ENCODE results near the gene CTSE. TPM values are rescaled to one million over a fixed set of nuclear protein-coding genes. Genes with fewer than 3 reads are reported as not detected.
A peak's percentile ranks its signal among the peaks of the same experiment; 100 is the strongest.

Gene CTSE
- total and polyA plus RNA-seq, 2 of the 13 experiments (the other 11 are each of a cell fraction or from before 2014, with no cell fraction given): 0.50 to 0.69 TPM

DNA sequence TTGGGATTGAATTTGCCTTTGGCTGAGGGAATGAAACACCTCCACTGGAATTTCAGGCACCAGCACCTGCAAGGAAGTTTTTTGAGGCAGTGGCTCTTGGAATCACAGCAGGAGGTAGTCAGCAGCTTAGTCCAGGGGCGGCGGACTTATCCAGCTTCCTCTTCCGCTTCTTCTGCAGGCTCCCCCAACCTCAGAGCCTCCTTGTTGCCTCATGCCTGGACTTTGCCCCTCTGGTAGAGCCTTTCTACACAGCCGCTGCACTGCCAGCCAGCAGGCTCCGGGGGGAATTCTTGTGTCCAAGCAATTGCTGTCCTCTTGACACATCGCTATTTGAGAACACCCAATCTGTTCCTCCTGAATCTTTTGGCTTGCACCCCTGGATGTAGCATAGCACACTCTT, 24.9 kb upstream of the CTSE start (continued):
- peak; percentile 63; the same call in 1 of the 2 replicates for TF ChIP-seq ARID4A (CRISPR knock-in tag; IDR thresholded peaks at IDR 0.05; ENCODE audit: borderline replicate concordance)
- 0 out of 2 replicates have a peak, but pooled peaks have one; percentile 34 for TF ChIP-seq ZNF513 (CRISPR knock-in tag; conservative IDR thresholded peaks at IDR 0.05)
- TF ChIP-seq ZNF10 (CRISPR knock-in tag; IDR thresholded peaks at IDR 0.05; ENCODE audit: borderline replicate concordance, low read depth): no peak
- TF ChIP-seq ELF1 (CRISPR knock-in tag; IDR thresholded peaks at IDR 0.05): peak; percentile 76
- peak; percentile 48 for TF ChIP-seq FOSL2 (CRISPR knock-in tag; IDR thresholded peaks at IDR 0.05)
- peak; percentile 23; the same call in 1 of the 2 replicates for TF ChIP-seq ZFP37 (CRISPR knock-in tag; IDR thresholded peaks at IDR 0.05; ENCODE audit: borderline replicate concordance)
- TF ChIP-seq ZBTB21 (CRISPR knock-in tag; IDR thresholded peaks at IDR 0.05): no peak
- no peak for TF ChIP-seq ZNF180 (CRISPR knock-in tag; IDR thresholded peaks at IDR 0.05; ENCODE audit: borderline replicate concordance, low read depth)
- no peak for TF ChIP-seq SNAPC4 (CRISPR knock-in tag; IDR thresholded peaks at IDR 0.05)
- TF ChIP-seq ZNF205 (CRISPR knock-in tag; IDR thresholded peaks at IDR 0.05): 0 out of 2 replicates have a peak, but pooled peaks have one; percentile 53
- no peak for TF ChIP-seq ZNF720 (CRISPR knock-in tag; IDR thresholded peaks at IDR 0.05)
- no peak for TF ChIP-seq ZNF333 (CRISPR knock-in tag; IDR thresholded peaks at IDR 0.05; ENCODE audit: borderline replicate concordance)
- 0 out of 2 replicates have a peak, but pooled peaks have one; percentile 20 for TF ChIP-seq ARNTL (CRISPR knock-in tag; IDR thresholded peaks at IDR 0.05)
- TF ChIP-seq NONO (IDR thresholded peaks at IDR 0.05): no peak
- 0 out of 2 replicates have a peak, but pooled peaks have one; percentile 36 for TF ChIP-seq NONO (CRISPR knock-in tag; conservative IDR thresholded peaks at IDR 0.05)
- peak; percentile 33; the same call in 1 of the 2 replicates for TF ChIP-seq IRF9 (CRISPR knock-in tag; IDR thresholded peaks at IDR 0.05; ENCODE audit: borderline replicate concordance)
- peak; percentile 77 for TF ChIP-seq KAT8 (CRISPR knock-in tag; IDR thresholded peaks at IDR 0.05)
- 0 out of 2 replicates have a peak, but pooled peaks have one; percentile 44 for TF ChIP-seq ZNF263 (CRISPR knock-in tag; IDR thresholded peaks at IDR 0.05)
- TF ChIP-seq ISL2 (CRISPR knock-in tag; IDR thresholded peaks at IDR 0.05): peak; percentile 39; the same call in 1 of the 2 replicates

Data from HepG2 (cell line).